Activated CD4-positive, alpha-beta T cell treated with anti-CD3 and anti-CD28 coated beads for 4 hours (primary cell): ENCODE data around the gene ALKBH4.

Experiments used
- DNase-seq, 2 donors: peaks; one replicate each; pipeline ENCODE4 v3.0.0-alpha.2; 2020

ALKBH4 gene

DNA sequence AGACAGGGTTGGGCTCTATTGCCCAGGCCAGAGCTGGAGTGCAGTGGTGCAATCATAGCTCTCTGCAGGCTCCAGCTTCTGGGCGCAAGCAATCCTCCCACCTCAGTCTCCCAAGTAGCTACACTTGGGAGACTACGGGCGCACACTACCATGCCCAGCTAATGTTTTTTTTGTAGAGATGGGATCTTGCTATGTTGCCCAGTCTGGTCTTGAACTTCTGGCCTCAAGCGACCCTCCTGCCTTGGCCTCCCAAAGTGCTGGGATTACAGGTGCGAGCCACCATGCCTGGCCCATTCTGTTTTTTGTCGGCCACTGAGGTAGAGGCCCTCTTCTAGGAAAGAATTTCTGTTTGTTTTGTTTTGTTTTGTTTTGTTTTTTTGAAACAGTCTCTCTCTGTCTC lies 12.2 kb downstream of the ALKBH4 start:
- no peak for DNase-seq

- no peak for DNase-seq
Measured at GRCh38 chr7:102451371-102452054, 13.2 kb downstream of the ALKBH4 start.

GRCh38 chr7:102450242-102450641 lies 14.4 kb downstream of the ALKBH4 start:
- DNase-seq = peak; percentile 61 to 62

GRCh38 chr7:102449136-102449535 lies 15.5 kb downstream of the ALKBH4 start:
- no peak for DNase-seq

GRCh38 chr7:102447311-102447710 lies 17.4 kb downstream of the ALKBH4 start:
- no peak for DNase-seq

DNA sequence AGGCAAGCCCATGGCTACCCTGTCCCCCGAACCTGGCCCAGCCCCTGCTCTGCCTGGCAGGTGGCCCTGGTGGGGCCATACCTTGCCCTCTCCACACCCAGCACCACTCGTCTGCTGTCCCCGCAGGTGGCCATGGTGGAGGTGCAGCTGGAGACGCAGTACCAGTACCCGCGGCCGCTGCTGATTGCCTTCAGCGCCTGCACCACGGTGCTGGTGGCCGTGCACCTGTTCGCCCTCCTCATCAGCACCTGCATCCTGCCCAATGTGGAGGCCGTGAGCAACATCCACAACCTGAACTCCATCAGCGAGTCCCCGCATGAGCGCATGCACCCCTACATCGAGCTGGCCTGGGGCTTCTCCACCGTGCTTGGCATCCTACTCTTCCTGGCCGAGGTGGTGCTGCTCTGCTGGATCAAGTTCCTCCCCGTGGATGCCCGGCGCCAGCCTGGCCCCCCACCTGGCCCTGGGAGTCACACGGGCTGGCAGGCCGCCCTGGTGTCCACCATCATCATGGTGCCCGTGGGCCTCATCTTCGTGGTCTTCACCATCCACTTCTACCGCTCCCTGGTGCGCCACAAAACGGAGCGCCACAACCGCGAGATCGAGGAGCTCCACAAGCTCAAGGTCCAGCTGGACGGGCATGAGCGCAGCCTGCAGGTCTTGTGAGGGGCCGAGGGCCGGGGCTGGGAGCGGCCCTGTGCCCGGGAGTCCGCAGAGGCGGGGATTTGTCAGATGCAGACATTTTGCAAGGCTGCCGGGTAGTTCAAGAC lies 18.1 kb downstream of the ALKBH4 start:
- no peak for DNase-seq

GRCh38 chr7:102445674-102446071 lies 19.0 kb downstream of the ALKBH4 start:
- no peak for DNase-seq

GRCh38 chr7:102444961-102445673 lies 19.5 kb downstream of the ALKBH4 start:
- no peak for DNase-seq

- no peak for DNase-seq
Measured at GRCh38 chr7:102439963-102440795, 24.5 kb downstream of the ALKBH4 start.

DNA sequence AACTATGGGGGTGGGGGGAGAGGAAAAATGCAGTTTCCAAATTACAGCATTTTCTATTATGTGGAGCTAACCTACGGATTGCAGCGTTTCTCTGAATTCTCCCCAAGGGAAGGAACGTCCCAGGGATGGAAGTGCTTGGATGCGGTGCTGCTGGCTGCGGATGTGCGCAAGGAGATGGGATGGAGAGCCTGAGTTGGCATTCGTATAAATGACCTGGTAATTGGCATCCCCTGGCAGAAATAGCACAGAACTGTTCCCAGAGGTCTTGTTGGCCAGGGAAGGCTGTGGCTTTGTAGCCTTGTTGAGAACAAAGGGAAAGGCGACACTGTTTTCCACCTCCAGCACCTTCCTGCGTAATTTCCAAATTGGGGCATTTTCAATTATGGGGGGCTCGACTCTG lies 28.5 kb downstream of the ALKBH4 start:
- DNase-seq = no peak

- DNase-seq = no peak
Measured at GRCh38 chr7:102434039-102434486, 30.6 kb downstream of the ALKBH4 start.

GRCh38 chr7:102433219-102434038 lies 31.2 kb downstream of the ALKBH4 start, which contains the start of gene ORAI2:
TSS of gene ORAI2 (plus strand) at chr7:102433575. CDS start at chr7:102438957, 5,382 bp downstream.
- peak; percentile 89 for DNase-seq

- DNase-seq = no peak
Measured at GRCh38 chr7:102432442-102433218, 32.0 kb downstream of the ALKBH4 start.

GRCh38 chr7:102431617-102432298 lies 32.9 kb downstream of the ALKBH4 start:
- DNase-seq = peak; percentile 56 to 63

- DNase-seq = no peak
Measured at GRCh38 chr7:102429141-102429899, 35.3 kb downstream of the ALKBH4 start.

DNA sequence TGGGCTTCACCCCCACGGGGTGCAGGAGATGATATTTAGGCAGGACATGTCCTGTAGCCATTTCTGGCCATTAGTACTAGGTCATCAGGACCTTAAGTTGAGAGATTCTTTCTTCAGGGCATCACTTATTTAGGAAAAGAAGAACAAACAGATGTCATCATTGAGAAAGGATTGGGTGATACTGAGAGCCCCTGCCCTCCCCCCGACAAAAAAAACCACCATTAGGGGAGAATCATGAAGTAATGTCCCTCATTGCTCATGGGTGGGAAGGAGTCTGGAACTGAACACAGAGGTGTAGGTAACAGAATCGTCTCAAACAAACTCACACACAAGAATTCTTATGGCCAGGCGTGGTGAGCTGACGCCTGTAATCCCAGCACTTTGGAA lies 37.7 kb downstream of the ALKBH4 start:
- DNase-seq = no peak

DNA sequence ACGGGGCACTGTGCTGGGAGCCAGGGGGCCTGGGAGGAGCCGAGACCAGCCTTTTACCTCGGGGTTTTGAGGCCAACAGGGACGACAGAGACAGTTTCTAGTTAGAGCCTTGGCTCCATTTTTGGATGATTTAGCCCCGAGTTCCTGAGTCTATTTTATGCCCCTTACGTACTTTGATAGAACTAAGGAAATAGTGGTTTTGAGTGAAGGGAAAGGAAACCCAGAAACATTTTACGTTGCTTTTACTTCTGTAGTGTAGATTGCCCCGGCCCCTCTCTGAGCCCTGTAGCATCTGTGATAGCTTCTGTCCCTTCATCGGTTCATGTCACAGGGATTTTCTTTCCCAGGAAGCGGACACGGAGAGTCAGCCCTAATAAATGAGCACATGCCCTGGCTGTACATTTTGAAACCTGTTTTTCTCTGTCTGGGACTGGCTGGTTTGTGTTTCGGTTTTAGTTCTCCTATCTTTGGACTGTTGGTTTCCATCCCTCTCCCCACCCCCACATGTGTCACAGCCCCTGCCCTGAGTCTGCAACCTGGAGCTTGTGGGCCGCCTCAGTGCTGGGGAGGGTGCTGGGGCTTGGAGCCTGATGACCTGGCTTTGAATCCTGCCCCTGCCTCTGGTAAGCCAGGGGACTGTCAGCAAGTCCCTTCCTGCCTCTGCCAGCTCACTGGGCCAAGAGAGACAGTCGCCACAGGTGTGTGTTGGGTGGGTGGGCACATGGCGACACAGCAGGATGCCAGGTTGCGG lies 38.2 kb downstream of the ALKBH4 start:
- DNase-seq = peak; percentile 76 to 83

GRCh38 chr7:102425639-102426267 lies 38.9 kb downstream of the ALKBH4 start:
- DNase-seq = peak; percentile 83 to 86
